HepG2 (cell line): ENCODE data around the gene DAZAP1. TPM values are rescaled to one million over a fixed set of nuclear protein-coding genes. Genes with fewer than 3 reads are reported as not detected.

Experiments
- GABPB1 ChIP-seq: IDR thresholded peaks from 2 replicates; pipeline ENCODE4 v1.6.1; 2016; ENCODE audit warnings: mild to moderate bottlenecking, missing genetic modification reagents, moderate library complexity, missing compliant biosample characterization
- GRHL1 ChIP-seq: sonication (generic); formaldehyde crosslinking; conservative IDR thresholded peaks from 2 replicates; pipeline ENCODE4 v1.8.0; 2022; ENCODE audit warnings: missing genetic modification reagents
- HMG20B ChIP-seq: conservative IDR thresholded peaks from 2 replicates; pipeline ENCODE4 v1.6.1; 2016; ENCODE audit warnings: missing genetic modification reagents, missing compliant biosample characterization
- MXD1 ChIP-seq: sonication (generic); formaldehyde crosslinking; IDR thresholded peaks from 2 replicates; pipeline ENCODE4 v1.4.0; 2020; ENCODE audit warnings: mild to moderate bottlenecking, missing genetic modification reagents
- MYPOP ChIP-seq: sonication (generic); formaldehyde crosslinking; IDR thresholded peaks from 2 replicates; pipeline ENCODE4 v1.8.1; 2023; ENCODE audit warnings: mild to moderate bottlenecking, moderate library complexity, missing genetic modification reagents
- POLR2AphosphoS5 ChIP-seq: IDR thresholded peaks from 2 replicates; pipeline ENCODE4 v1.6.1; 2012; ENCODE audit warnings: low read depth, low read length
- RBAK ChIP-seq: sonication (generic); formaldehyde crosslinking; IDR thresholded peaks from 2 replicates; pipeline ENCODE4 v1.5.1; 2020; ENCODE audit warnings: mild to moderate bottlenecking, missing genetic modification reagents
- SNAI1 ChIP-seq: sonication (generic); formaldehyde crosslinking; IDR thresholded peaks from 2 replicates; pipeline ENCODE4 v1.5.0; 2020; ENCODE audit warnings: mild to moderate bottlenecking, missing genetic modification reagents, borderline replicate concordance
- TEF ChIP-seq: sonication (generic); formaldehyde crosslinking; IDR thresholded peaks from 2 replicates; pipeline ENCODE4 v1.5.0; 2020; ENCODE audit warnings: missing genetic modification reagents
- YEATS2 ChIP-seq: sonication (generic); formaldehyde crosslinking; IDR thresholded peaks from 2 replicates; pipeline ENCODE4 v1.4.0; 2020; ENCODE audit warnings: missing genetic modification reagents, borderline replicate concordance
- ZBTB37 ChIP-seq: sonication (generic); formaldehyde crosslinking; IDR thresholded peaks from 2 replicates; pipeline ENCODE4 v1.4.0; 2020; ENCODE audit warnings: mild to moderate bottlenecking, missing genetic modification reagents
- ZBTB42 ChIP-seq: sonication (generic); formaldehyde crosslinking; IDR thresholded peaks from 2 replicates; pipeline ENCODE4 v1.5.0; 2020; ENCODE audit warnings: mild to moderate bottlenecking, missing genetic modification reagents
- ZFP1 ChIP-seq: IDR thresholded peaks from 2 replicates; pipeline ENCODE4 v1.6.1; 2016
- ZNF136 ChIP-seq: sonication (generic); formaldehyde crosslinking; IDR thresholded peaks from 2 replicates; pipeline ENCODE4 v1.8.1; 2022; ENCODE audit warnings: low read depth, mild to moderate bottlenecking, moderate library complexity, missing genetic modification reagents
- ZNF275 ChIP-seq: sonication (generic); formaldehyde crosslinking; IDR thresholded peaks from 2 replicates; pipeline ENCODE4 v1.8.0; 2022; ENCODE audit warnings: missing genetic modification reagents, mild to moderate bottlenecking, inconsistent platforms, borderline replicate concordance
- ZNF3 ChIP-seq: IDR thresholded peaks from 2 replicates; pipeline ENCODE4 v1.7.0; 2017; ENCODE audit warnings: inconsistent platforms
- ZNF460 ChIP-seq: sonication (generic); formaldehyde crosslinking; IDR thresholded peaks from 2 replicates; pipeline ENCODE4 v1.5.1; 2020; ENCODE audit warnings: missing genetic modification reagents, mild to moderate bottlenecking, borderline replicate concordance
- ZNF710 ChIP-seq: sonication (generic); formaldehyde crosslinking; IDR thresholded peaks from 2 replicates; pipeline ENCODE4 v1.5.0; 2020; ENCODE audit warnings: mild to moderate bottlenecking, missing genetic modification reagents, borderline replicate concordance
- ZNF747 ChIP-seq: sonication (generic); formaldehyde crosslinking; IDR thresholded peaks from 2 replicates; pipeline ENCODE4 v1.8.1; 2023; ENCODE audit warnings: missing genetic modification reagents, mild to moderate bottlenecking, borderline replicate concordance
- ZNF773 ChIP-seq: sonication (generic); formaldehyde crosslinking; IDR thresholded peaks from 2 replicates; pipeline ENCODE4 v1.4.0; 2020; ENCODE audit warnings: missing genetic modification reagents, borderline replicate concordance
- polyA plus RNA-seq, 8 experiments: library from polyadenylated mRNA; depleted of rRNA in 3 of 8; stranded (reverse) in 7 of 8; unstranded in 1 of 8; fragments of >200 nt; fragmentation: Illumina TruSeq in 4 of 8; extraction: Trizol in 4 of 8; gene quantifications; 2 replicates each; pipeline versions ENCODE4 v1.2.1 to v1.2.3, GENCODE V29; 2011 to 2016; ENCODE audit warnings: low read depth in 4 of 8, missing spikeins in 1 of 8, mixed read lengths in 1 of 8; ENCODE audit not compliant: insufficient read depth in 1 of 8
- total RNA-seq, 5 experiments: library from RNA; depleted of rRNA; stranded (reverse); fragments of >200 nt; fragmentation: Illumina TruSeq; extraction: Trizol; gene quantifications; 2 replicates each; pipeline ENCODE4 v1.2.3, GENCODE V29; 2016; ENCODE audit warnings: low read depth in 1 of 5

DAZAP1 gene
- total and polyA plus RNA-seq, 2 of the 13 experiments (the other 11 are each of a cell fraction or from before 2014, with no cell fraction given) = 63.3 to 79.2 TPM

- TF ChIP-seq ZNF275 (CRISPR knock-in tag) (0 out of 2 replicates have a peak, but pooled peaks have one; percentile 31), ZNF773 (CRISPR knock-in tag) (no peak), YEATS2 (CRISPR knock-in tag) (peak; percentile 3; the same call in 1 of the 2 replicates), GRHL1 (CRISPR knock-in tag) (no peak), ZNF136 (CRISPR knock-in tag) (no peak), HMG20B (CRISPR knock-in tag) (no peak), MXD1 (CRISPR knock-in tag) (peak; percentile 21; the same call in 1 of the 2 replicates), ZFP1 (no peak), ZNF747 (CRISPR knock-in tag) (no peak), SNAI1 (CRISPR knock-in tag) (no peak; the same call in 1 of the 2 replicates), MYPOP (CRISPR knock-in tag) (0 out of 2 replicates have a peak, but pooled peaks have one; percentile 72), ZNF710 (CRISPR knock-in tag) (no peak), ZBTB42 (CRISPR knock-in tag) (no peak), ZBTB37 (no peak), ZNF460 (CRISPR knock-in tag) (0 out of 2 replicates have a peak, but pooled peaks have one; percentile 0), GABPB1 (CRISPR knock-in tag) (peak; percentile 84), RBAK (CRISPR knock-in tag) (no peak), POLR2AphosphoS5 (peak; percentile 57), ZNF3 (CRISPR knock-in tag) (no peak), TEF (no peak)
Observed at GRCh38 chr19:1406774-1407527, 435 bp upstream of the DAZAP1 start (continued).
